ENCODE results near the gene MCF2.
"Not testable (repeated sequence)": the region's sequence is repeated elsewhere in the genome, so short reads cannot be mapped to it uniquely, and the experiment has no call there.

The MCF2 gene, protein sequence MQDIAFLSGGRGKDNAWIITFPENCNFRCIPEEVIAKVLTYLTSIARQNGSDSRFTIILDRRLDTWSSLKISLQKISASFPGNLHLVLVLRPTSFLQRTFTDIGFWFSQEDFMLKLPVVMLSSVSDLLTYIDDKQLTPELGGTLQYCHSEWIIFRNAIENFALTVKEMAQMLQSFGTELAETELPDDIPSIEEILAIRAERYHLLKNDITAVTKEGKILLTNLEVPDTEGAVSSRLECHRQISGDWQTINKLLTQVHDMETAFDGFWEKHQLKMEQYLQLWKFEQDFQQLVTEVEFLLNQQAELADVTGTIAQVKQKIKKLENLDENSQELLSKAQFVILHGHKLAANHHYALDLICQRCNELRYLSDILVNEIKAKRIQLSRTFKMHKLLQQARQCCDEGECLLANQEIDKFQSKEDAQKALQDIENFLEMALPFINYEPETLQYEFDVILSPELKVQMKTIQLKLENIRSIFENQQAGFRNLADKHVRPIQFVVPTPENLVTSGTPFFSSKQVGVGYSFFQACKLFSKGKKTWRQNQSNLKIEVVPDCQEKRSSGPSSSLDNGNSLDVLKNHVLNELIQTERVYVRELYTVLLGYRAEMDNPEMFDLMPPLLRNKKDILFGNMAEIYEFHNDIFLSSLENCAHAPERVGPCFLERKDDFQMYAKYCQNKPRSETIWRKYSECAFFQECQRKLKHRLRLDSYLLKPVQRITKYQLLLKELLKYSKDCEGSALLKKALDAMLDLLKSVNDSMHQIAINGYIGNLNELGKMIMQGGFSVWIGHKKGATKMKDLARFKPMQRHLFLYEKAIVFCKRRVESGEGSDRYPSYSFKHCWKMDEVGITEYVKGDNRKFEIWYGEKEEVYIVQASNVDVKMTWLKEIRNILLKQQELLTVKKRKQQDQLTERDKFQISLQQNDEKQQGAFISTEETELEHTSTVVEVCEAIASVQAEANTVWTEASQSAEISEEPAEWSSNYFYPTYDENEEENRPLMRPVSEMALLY

DNA sequence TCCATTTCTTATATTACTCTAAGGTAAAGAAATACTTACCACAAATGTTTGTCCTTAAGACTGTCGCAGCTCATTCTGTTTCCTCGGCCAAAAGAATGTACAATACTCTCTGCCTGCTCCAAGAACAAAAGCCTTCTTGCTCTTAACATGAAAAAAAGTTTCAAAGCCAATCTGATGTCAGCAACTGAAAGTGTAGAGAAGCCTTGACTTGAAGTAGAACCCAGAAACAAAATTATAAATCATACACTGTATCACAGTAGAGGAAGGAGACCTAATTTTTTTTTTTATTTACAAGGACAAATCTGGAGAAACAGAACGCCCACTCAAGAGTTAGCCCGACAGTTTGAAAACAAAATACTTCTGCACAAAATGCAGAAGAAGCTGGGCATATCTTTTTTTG, at the start of gene MCF2:
MCF2 (minus strand) TSS at position 101 of the 400 bp plus-strand sequence. CDS start 56,423 bp downstream, outside the sequence.
- no peak for DNase-seq (ENCODE audit: low spot score)

DNA sequence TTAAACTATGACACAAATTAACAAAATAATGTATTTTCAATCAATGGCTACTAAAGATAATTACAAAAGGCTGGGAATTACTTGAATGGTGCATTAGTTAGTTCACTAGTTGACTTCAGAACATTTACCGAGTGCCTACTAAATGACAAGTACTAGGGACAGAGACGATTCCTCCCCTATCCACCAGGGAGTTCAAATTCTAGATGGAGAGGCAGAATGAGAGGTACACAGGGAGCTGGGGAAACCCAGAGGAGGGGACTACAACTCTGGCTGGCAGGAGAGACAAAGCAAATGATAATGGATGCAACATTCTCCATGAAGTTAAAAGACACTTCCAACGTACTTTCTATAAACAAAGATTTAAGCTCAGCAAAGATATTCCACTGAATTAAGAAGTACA, 43.1 kb upstream of the MCF2 start:
- DNase-seq (ENCODE audit: low spot score), result no peak

DNA sequence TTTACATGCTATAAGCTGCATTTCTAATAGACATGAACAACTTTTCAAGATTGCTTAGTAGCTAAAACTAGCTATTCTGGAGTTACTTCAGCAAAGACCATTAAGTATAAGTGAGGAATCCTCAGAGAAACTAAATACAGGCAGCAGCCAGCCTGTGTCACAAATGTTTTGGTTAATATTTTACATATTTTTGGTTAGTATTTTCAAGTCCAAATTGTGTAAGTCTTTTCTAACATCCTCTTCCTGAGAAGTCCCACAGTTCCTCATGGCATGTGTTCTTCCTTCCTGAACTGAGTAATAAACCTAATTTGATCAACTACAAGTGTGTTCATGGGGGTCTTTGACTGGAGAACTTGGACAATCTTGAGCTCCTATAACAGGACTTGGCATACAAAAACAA, 42.4 kb upstream of the MCF2 start:
- no peak for DNase-seq (ENCODE audit: low spot score)

GRCh38 chrX:139739138-139739537, 31.2 kb upstream of the MCF2 start:
- DNase-seq (ENCODE audit: low spot score), result peak; percentile 62

- DNase-seq (ENCODE audit: low spot score), result no peak
Observed at GRCh38 chrX:139738581-139738980, 30.6 kb upstream of the MCF2 start.

DNA sequence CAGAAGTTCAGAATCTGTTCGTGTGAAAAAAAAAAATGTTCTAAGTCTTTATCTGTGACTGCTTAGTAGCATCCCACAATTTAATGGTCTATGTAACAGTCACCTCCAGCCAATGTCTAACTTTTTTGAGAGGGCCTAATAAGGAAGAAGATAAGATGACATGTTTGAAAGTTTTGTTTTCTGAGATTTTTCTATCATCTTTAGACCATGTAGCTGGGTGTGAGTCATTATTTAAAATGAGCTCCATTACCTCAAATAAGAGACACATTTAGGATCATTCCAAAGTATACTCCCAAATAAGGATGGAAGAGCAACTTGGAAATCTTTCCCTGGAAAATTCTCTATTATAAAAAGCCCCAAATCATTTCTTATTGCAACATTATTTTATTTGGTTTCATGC, 28.2 kb upstream of the MCF2 start:
- DNase-seq (ENCODE audit: low spot score), result no peak

DNA sequence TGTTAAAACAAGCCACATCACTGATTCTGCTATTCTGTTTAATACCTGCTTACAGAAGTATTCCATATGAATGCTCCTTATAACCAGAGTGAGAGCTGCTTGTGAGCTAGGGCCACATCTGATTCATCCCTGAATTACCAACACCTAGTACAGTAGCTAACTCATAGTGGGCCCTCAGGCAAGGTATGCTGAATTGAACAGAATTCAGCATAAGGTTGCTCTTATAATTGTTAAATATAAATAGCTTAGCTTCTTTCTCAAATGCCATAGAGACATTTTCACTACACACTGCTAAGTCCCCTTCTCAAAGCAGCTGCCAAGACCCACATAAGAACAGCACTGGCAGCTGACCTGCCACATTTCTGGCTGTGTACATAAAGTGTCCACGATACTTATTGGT, 27.0 kb upstream of the MCF2 start:
- no peak for DNase-seq (ENCODE audit: low spot score)

DNA sequence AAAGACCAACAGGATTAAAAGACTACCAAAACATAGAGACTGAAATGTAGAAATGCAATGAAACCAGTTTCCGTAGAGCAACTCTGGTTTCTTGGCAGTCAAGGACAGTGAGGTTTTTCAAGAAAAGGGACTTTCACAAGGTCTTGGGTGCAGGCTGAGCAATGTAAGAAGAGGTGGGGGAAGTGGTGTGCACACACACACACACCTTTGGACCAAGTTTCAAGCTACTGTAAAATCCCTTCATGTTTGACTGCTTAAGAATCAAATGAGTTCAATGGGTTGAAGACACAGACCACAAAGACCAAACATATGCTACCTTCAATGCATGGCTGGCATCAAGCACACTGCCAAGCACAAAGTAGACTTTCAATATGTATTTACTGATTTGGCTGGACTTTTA, 17.8 kb upstream of the MCF2 start:
- DNase-seq (ENCODE audit: low spot score), result no peak

GRCh38 chrX:139724626-139725025, 16.7 kb upstream of the MCF2 start:
- no peak for DNase-seq (ENCODE audit: low spot score)

DNA sequence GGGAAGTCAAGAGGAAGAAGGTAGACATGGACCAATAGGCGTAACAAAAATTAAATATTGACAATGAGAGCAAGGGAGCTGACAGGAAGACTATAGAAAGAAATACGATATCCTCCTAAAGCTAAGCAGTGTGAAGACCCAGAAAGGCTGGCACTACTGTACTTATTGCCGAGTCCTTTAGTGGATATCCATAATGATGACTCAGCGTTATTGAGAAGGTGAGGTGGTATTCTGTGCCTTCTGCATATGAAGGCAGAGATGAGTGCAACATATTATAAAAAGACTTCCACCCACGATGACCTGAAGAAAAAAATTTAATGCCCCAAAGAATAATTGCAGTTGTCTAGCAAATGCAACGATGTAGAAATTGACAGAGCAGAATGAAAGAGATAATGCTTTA, 13.0 kb upstream of the MCF2 start:
- DNase-seq (ENCODE audit: low spot score), result no peak

GRCh38 chrX:139720136-139720535, 12.2 kb upstream of the MCF2 start:
- DNase-seq (ENCODE audit: low spot score), result no peak

- no peak for DNase-seq (ENCODE audit: low spot score)
Observed at GRCh38 chrX:139702658-139703057, 5.3 kb downstream of the MCF2 start.

- no peak for DNase-seq (ENCODE audit: low spot score)
Observed at GRCh38 chrX:139692908-139693307, 15.1 kb downstream of the MCF2 start.

GRCh38 chrX:139692506-139692849, 15.5 kb downstream of the MCF2 start:
- DNase-seq (ENCODE audit: low spot score), result no peak

GRCh38 chrX:139691843-139692505, 16.0 kb downstream of the MCF2 start:
- DNase-seq (ENCODE audit: low spot score), result no peak

- no peak for DNase-seq (ENCODE audit: low spot score)
Observed at GRCh38 chrX:139691493-139691842, 16.5 kb downstream of the MCF2 start.

DNA sequence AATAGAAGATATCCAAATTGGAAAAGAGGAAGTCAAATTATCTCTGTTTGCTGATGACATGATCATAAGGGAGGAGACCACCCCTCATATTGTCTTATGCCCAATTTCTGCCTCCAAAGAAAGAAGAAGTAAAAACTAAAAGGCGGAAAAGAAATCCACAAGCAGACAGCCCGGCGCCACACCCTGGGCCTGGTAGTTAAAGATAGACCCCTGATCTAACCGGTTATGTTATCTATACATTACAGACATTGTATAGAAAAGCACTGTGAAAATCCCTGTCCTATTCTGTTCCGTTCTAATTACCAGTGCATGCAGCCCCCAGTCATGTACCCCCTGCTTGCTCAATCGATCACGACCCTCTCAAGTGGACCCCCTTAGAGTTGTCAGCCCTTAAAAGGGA, 22.8 kb downstream of the MCF2 start:
- DNase-seq (ENCODE audit: low spot score), result not testable (repeated sequence)

DNA sequence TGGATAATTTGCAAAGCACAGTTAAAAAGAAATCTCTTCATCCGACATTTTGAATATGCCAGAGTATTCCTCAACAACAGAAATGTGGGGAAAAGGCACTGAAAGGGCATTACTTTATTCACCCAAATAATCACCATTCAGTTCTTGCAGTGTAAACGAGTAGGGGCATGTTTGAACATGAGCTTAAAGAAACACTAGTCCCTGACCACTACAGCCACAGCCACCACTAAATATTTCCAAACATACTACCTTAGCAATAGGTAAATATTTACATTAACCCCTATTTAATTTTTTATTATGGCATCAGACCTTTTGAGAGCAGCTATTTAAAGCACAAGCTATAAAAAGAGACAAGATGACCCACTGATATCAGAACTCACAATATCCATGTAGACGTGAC, 27.6 kb downstream of the MCF2 start:
- no peak for DNase-seq (ENCODE audit: low spot score)

- DNase-seq (ENCODE audit: low spot score), result peak; percentile 32
Observed at GRCh38 chrX:139647597-139647996, 60.4 kb downstream of the MCF2 start.

GRCh38 chrX:139642241-139642927, 65.6 kb downstream of the MCF2 start:
- DNase-seq (ENCODE audit: low spot score), result no peak

GRCh38 chrX:139640259-139640658, 67.7 kb downstream of the MCF2 start:
- no peak for DNase-seq (ENCODE audit: low spot score)

DNA sequence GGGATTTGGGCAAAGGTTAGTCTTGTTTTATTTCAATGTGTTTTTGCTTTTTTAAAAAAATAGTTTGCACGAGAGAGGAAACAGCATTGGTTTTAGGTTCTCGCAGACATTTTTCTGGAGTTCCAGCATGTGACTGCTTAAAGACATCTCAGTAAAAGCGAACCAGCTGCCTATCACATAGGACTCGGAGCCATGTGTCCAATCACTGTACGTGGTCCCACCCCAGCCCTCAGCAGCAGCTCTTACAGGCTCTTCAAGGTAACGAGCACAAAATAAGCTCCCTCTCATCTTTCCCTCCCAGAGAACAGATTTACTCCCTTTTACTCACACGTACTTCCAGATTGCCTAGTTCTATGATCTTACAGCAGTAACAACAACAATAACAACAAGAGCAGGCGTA, 68.7 kb downstream of the MCF2 start:
- DNase-seq (ENCODE audit: low spot score), result no peak
